ENCODE data around the gene KBTBD12. TPM values are rescaled to one million over a fixed set of nuclear protein-coding genes. Genes with fewer than 3 reads are reported as not detected.

The KBTBD12 gene
- total RNA-seq, 2 experiments from 2014 or later, result not detected

DNA sequence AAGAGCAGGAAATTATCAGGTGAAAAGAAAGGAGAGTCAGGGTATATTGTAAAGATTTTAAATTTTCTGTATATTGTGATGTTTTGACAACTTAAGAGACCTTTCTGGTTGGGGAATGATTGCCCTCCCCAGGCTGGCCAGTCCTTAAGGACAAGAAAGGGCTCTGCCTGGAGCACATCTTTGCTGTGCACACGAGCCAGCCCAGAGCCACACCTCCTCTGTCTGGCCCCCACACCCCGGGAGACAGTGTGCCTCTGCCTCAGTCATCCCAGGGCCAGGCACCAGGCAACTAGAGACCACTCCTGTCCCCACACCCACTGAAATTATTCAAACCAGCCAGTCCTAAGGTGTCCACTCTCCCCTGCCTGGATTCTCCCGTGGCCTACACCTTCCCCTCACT lies 67.1 kb downstream of the KBTBD12 start:
- POLR2A ChIA-PET, result no interaction called here

DNA sequence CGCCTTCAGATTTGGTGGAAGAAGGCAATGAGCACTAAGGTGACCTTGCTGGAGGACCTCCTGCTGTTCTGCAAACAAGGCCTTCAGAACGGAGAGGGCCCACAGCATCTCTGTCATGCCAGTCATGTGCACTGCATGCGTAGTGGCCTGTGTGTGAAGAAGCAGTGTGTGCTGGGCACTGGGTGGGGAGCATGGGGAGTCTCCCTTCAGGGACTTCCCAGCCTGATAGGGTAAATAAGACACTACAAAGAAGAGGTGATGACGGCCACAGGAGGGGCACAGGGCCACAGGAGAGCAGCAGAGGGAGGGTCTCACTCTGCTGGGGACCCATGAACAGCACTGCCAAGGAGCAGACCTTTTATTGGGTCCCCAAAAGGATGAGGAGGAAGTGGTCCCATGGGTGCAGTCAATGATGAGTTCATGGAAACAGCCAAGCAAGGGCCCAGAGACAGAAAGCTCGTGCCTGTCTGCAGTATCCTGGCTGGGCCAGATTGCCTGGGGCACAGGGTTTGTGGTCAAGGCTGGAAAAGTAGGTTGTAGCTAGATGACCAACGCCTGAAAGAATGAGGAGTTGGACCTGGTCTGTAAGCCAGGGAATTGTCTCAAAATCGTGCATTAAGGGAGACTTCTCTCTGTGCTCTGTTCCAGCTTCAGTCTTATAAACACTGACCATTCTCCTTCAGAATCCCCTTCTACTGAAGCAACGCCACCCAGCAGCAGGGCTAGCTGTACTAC lies 69.4 kb downstream of the KBTBD12 start:
- ChIA-PET POLR2A (no interaction called here), CTCF (no interaction called here)

More for the DNA sequence above, 67.1 kb downstream of the KBTBD12 start:
- CTCF ChIA-PET, result no interaction called here

DNA sequence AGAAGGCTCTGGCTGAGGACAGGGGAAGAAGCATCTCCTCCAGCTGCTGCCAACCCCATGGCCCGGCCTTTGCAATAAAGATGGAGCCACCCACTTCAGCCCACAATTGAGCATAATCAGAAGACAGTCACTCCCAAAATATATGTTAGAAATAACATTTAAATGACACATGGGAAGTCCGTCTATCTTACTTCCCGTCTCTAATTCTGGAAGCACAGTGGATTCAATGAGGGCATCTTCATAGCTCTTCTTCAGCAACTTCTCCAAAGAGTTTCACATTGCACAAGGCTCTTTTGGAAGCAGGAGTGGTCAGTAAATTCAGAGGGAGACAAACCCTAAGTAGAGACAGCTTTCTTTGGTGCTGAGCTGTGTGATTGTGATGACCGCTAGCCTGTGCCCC lies 70.2 kb downstream of the KBTBD12 start:
- CTCF ChIA-PET, result no interaction called here
- POLR2A ChIA-PET, result no interaction called here

DNA sequence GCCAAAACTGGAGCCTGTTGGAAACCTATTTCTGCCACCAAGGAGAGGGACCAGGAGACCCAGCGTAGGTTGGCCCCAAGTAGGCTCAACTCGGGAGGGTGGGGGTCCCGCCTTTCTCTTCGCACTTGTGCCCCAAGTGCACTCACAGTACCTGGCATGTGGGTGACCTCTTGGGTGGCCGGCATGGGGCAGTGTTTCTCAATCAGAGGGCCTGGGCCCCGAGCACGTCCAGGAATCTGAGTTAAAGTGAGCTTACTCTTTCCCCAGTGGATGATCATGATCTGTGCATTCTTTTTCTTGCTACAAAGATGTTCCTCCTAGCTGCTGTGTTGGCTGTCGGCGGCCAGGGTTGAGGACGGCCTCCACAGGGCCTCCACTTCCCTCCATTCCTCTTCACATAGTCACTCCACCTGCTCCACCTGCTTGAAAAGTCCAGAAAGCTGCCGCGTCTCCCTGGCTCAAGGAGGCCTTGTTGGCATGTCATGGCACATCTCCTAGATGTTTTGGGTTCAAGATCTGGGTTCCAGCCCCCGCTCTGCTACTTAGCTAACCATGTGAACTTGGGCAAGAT lies 70.7 kb downstream of the KBTBD12 start:
- CTCF ChIA-PET, result no interaction called here
- POLR2A ChIA-PET, result no interaction called here

DNA sequence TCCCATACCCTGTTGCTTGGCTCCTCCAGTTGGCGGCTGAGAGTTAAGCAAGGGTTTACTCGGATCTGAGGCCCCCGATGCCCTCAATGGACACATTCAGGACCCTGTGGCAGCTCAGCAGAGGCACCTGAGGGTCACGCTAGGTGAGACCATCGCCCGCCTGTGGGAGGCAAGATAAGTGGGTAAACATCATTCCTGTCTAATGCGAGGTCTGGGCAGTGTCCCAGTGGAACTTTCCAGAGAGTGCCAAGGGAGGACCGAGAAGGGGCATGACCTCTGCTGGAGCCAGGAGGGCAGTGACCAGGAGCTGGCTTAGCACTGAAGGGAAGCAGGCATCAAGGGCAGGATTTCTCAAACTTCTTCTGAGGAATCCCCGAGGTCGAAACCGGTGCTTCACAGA lies 71.8 kb downstream of the KBTBD12 start:
- CTCF ChIA-PET, result no interaction called here
- POLR2A ChIA-PET, result no interaction called here

DNA sequence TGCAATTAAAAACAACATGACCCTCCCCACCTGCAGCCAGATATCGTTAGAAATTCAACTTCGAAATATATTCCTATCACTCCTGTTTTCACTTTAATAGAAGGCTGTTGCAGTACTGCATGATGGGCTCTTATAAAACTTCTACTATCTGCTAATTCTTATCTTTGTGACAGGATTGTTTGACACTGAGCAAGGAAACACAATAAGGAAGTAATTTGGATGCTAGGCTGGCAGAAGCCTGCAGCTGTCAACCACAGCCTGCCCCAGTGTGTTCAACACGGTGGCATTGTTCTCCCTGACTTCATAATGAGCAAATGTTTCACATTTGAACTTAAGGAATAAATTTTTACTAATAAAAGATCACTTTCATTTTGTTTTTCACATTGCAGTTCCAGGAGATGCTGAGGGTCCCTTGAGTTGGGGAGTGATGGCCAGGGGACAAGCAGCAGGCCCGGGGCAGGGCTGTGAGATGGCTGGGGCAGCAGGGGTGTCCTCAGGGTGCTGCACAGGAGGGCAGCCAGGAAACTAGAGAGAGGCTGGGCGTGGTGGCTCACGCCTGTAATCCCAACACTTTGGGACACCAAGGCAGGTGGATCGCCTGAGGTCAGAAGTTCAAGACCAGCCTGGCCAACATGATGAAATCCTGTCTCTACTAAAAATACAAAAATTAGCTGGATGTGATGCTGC lies 72.4 kb downstream of the KBTBD12 start:
- CTCF ChIA-PET, result no interaction called here
- POLR2A ChIA-PET, result no interaction called here

DNA sequence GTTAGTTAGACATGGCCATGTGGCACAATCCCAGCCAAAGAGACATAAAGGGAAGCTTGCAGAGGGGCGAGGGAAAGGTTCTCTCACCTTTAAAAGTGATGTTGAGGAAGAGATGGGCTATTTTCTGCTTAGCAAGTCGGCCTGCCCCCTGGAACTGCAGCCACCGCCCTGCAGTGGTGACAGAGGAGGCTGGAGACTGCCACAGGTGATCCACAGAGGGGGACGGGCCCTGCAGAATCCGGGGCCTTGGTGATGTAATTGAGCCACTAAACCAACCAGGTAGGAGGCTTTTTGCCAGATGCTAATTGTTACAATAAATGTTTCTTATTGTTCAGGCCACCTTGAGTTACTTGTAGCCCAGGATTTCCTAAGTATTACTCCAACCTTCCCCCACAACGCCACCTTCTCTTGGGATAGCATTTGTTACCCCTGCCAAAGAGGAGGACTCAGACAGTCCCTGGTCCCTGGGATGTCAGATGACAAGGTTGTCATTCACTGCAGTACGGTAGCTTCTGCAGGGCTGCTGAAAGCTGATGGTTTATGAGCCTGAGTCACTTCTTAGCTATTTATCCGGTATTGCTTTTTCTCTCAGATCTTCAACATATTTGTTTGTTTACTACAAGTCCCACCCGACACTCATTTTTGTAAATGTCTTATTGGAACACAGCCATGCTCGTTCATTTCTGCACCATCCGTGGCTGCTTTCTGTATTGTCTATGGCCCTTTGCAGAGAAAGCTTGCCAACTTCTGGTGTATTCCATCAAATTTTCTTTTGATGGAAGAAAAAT lies 73.9 kb downstream of the KBTBD12 start:
- POLR2A ChIA-PET, result no interaction called here
- CTCF ChIA-PET, result no interaction called here

DNA sequence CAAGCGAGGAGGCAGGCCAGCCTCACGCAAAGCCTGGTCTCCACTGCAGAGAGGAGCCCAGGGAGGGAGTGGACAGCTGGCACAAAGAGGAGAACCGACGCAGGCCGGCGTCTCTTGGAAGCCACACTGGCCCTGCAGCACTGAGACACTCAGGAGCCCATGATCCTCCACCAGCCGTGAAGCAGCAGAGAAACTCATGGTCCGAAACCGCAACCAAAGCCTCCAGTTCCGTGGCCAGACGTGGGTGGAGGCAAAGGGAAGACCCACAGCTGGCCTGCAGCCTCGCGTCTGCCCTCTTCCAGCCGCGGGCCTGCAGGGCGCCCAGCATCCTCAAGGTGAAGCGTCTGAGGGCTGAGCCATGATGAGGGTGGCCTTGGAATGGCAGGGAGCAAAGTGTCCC lies 75.0 kb downstream of the KBTBD12 start:
- CTCF ChIA-PET, result no interaction called here
- POLR2A ChIA-PET, result no interaction called here

DNA sequence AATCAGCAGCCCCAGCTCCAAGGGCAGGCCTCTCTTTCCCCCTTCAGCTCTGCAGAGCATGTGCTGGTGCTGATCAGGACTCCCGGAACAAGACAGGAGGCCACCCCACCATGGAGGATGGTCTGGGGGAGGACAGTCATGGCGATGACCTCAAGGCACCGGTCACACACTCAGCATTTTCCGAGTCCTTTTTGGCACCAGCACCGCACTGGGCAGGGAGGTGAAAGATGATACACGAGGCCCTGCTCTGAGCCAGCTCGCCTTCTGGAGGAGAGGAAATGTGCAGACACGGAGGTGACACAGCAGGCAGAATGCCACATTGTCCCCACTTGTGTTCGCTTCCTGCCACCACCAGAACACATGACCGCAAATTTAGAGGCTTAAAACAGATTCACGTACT lies 75.4 kb downstream of the KBTBD12 start:
- ChIA-PET POLR2A (no interaction called here), CTCF (no interaction called here)

DNA sequence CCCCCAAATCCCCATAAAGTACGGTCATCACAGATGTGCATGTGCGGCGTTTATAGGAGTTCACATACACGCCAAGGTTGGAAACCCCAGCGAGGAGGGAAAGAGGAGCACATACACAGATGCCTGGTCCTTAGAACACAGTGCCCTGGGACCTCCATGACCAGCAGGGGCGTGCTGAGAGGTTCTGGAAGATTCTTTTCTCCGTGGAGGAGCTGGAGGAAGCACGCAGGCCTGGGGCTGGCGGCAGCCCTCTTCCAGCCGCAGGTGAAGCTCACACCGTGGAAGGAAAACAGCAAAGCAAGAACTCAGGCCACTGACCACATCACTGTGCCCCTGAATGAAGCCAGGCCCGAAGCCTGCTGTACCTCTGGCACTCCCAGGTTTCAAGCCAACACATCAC lies 76.2 kb downstream of the KBTBD12 start:
- ChIA-PET CTCF (no interaction called here), POLR2A (no interaction called here)

DNA sequence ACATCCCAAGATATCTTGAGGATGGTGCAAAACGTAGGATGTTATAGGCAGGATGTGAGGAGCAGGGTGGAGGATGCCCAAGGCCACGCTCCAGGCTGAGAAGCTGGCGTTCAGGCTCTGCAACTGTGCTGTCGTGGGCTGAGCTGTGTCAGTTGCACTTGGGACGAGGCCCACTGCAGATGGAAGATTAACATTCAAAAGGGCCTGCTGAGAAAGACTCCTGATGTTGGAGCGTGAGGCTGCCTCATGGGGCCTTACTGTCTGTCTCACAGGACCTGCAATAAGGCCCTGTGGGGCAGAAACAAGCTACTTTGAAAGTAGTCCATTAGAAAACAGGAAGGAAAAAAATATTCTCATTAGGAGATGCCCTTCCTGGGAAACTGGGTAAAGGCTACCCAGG lies 76.6 kb downstream of the KBTBD12 start:
- ChIA-PET POLR2A (no interaction called here), CTCF (interaction anchor here (0.6 kb wide), 1 partner anchor 74 kb away, joined by 3 read pairs; no protein-coding TSS in a partner anchor)

DNA sequence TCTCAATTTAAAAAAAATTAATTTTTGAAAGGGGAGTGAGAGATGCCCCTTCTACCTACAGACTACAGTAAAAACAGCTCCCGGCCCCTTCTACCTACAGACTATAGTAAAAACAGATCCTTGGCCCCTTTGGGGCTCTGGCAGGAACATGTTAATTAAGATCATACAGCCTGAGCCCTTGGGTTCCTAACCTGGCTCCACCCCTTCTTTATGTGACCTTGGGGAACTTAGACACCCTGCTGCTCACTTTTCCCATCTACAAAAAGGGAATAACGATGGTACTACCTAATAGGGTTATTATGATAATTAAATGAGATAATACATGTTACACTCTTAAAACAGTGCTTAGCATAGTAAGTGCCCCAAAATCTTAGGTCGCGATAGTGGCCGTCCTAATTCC lies 77.1 kb downstream of the KBTBD12 start:
- ChIA-PET CTCF (interaction anchor here (0.6 kb wide), 1 partner anchor 73 kb away, joined by 3 read pairs; no protein-coding TSS in a partner anchor), POLR2A (no interaction called here)

DNA sequence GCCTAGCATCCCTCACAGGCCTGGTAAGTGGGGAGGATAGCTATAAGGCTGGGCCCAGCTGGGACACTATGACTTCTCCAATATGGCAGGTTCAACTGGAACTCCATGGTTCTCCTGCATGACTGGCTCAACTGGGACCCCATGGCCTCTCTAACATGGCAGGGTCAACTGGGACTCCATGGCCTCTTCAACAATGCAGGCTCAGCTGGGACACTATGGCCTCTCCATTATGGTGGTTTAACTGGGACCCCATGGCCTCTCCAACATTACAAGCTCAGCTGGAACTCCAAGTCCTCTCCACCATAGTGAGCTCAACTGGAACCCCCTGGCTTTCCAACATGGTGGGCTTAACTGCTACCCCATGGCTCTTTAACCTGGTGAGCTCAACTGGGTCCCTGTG lies 79.0 kb downstream of the KBTBD12 start:
- ChIA-PET CTCF (no interaction called here), POLR2A (no interaction called here)

DNA sequence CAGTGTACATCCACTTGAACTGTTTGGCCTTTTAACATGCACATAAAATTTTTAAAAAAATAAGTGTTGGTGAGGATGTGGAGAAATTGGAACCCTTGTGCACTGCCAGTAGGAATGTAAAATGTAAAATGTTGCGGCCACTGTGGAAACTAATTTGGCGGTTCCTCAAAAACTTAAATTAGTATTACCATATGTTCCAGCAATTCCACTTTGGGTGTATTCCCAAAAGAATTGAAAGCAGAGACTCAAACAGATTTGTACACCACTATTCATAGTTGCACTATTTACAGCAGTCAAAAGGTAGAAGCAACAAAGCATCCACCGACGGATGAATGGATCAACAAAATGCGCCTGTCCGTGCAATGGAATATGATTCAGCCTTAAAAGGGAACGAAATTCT lies 82.0 kb downstream of the KBTBD12 start:
- POLR2A ChIA-PET, result no interaction called here
- CTCF ChIA-PET, result no interaction called here

DNA sequence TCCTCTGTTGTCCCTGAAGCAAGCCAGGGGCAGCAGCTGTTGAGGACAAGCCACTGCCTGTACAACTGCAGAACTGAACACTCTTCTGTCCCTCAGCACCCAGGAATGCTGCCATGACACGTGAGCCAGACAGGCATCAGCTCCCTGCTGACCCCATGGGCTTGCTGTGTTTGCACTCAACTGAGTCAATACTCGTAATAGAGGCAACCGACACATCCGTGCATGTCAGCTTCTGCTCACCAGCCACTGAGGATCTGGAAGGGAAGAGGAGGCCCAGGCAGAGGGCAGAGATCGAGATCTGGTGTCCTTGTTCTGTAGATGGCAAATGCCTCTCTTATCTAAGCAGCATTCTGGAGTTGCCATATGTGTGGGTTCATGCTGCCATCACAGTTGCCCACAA lies 82.9 kb downstream of the KBTBD12 start:
- POLR2A ChIA-PET, result no interaction called here
- CTCF ChIA-PET, result no interaction called here

DNA sequence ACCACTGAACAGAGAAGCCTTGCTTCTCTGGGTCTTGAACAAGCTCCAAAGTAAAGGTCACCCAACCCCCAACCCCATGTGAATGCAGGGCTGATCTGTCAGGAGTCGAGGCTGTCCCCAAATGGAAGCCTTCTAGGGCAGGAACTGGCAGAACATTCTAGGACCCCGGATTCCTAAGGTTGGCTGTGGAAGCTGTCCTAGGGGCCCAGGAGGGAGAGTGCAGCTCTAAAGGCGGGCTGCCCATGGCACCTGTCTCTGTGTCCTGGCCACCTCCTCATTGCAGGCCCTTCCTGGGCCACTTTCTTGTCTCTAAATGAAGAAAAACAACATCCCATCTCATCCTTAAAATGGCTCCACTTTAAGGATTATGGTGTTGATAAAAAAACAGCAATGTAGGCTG lies 83.6 kb downstream of the KBTBD12 start:
- CTCF ChIA-PET, result no interaction called here
- POLR2A ChIA-PET, result no interaction called here

DNA sequence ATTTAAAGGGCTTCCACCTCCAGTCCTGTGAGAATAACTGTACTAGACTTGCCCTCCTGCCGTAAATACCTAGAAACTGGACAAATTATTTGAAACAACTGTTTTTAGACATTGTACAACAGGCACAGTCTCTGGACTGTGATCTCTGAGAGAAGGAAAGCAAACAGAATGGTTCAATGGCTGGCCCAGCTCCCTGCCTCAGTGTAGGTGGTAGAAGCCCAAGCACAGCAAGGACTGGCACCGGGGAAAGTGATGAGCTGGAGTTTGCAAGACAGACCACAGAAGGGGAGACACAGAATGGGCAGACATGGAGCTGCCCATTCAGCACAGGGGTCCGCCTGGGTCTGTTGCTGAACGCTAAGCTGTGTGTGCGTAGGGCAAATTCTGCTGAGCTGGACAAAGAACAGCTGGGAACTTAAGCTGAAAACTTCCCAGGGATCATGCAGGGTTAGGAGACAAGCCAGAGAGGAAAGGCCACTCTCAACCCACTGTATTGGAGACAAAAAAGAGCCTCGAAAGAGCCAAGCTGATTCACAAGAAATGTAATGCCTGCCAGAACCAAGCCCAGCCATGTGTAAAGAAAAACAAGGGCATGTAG lies 84.6 kb downstream of the KBTBD12 start:
- POLR2A ChIA-PET, result no interaction called here
- CTCF ChIA-PET, result no interaction called here

DNA sequence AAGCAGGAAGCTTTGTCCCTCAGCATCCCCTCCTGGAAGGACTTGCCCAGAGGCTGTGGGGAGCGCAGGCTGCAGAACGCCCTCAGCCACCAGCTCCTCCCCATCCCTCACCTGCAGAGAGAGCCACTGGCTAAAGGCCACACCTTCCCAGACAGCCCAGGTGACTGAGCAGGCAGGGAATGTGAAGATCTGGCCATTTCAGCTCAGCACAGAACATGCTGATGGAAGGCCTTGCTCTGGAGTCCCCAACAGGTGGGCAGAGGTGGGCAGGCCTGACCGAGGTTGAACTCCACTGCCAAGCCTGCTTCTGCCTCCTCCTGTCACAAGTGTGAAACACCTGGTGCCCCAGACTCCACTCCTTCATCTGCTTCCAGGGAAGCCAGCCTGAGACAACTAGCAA lies 86.5 kb downstream of the KBTBD12 start:
- POLR2A ChIA-PET, result no interaction called here
- CTCF ChIA-PET, result no interaction called here

DNA sequence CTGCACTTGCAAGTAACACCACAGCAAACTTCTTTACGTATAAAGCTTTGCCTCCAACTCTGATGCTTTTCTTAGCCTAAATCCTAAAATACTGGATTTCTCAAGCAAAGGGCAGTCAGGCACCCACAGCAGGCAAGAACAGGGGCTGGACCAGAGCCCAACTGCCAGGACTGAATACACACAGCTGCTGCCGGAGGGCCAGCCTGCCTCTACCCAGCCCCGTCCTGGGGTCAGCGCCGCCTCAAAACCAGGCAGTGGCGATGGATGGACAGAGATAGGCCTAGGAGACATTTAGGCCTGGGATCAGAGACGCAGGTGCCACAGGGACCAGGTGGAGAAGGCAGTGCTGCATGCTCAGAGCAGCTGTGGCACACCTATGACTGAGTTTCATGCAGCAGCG lies 89.6 kb downstream of the KBTBD12 start:
- CTCF ChIA-PET, result no interaction called here

More for the DNA sequence above, 89.6 kb downstream of the KBTBD12 start:
- POLR2A ChIA-PET, result no interaction called here

Data from activated CD8-positive, alpha-beta memory T cell treated with anti-CD3 and anti-CD28 coated beads for 36 hours (primary cell).